GM18517 (cell line): ENCODE measurements around the gene FRMD1.

Experiments used
- ATAC-seq: cut with Tn5 transposase; IDR thresholded peaks from one replicate; pipeline ENCODE4 v1.9.1; 2021; ENCODE audit warnings: mild to moderate bottlenecking, moderate library complexity; ENCODE audit not compliant: unreplicated experiment

The FRMD1 gene

DNA sequence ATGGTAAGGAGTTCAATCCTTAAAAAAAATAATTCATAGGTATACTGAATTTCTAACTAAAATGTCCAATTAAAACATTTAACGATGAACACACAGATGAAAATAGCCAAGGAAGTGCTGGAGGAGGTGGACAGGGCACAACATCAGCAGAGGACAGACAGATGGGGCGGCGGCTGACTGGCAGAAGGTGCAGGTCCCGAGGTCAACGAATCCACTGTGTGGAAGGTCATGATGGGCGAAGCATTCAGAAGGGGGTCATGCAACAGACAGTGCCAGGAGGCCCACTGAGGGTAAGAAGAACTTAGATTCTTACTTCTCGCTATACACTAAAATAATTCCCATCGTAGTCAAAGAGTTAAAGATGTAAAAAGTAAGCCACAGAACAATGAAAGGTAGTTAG, 34.2 kb upstream of the FRMD1 start:
- ATAC-seq, result no peak

GRCh38 chr6:168111911-168112310, 32.9 kb upstream of the FRMD1 start:
- no peak for ATAC-seq

DNA sequence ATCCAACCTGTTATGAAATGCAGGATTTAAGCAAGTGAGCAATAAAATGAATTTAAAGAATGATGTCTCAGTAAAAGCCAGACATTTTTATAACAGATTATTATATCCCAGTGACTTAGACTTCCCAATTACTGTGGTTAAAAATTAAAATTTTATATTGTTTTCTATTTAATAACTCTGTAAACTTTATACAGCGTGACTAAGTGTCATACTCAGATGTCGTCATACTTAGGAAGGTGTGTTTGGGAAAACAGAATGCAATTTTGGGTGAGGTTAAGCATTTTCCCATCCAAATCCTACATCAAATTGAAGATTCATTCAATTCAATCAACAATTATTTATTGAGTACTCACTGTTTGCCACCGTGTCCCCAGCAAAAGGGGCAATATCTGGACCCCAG, 31.4 kb upstream of the FRMD1 start:
- ATAC-seq, result no peak

- ATAC-seq, result no peak
Measured at GRCh38 chr6:168109171-168109570, 30.2 kb upstream of the FRMD1 start.

- ATAC-seq, result no peak
Measured at GRCh38 chr6:168107191-168107983, 28.4 kb upstream of the FRMD1 start.

- no peak for ATAC-seq
Measured at GRCh38 chr6:168106633-168107005, 27.6 kb upstream of the FRMD1 start.

DNA sequence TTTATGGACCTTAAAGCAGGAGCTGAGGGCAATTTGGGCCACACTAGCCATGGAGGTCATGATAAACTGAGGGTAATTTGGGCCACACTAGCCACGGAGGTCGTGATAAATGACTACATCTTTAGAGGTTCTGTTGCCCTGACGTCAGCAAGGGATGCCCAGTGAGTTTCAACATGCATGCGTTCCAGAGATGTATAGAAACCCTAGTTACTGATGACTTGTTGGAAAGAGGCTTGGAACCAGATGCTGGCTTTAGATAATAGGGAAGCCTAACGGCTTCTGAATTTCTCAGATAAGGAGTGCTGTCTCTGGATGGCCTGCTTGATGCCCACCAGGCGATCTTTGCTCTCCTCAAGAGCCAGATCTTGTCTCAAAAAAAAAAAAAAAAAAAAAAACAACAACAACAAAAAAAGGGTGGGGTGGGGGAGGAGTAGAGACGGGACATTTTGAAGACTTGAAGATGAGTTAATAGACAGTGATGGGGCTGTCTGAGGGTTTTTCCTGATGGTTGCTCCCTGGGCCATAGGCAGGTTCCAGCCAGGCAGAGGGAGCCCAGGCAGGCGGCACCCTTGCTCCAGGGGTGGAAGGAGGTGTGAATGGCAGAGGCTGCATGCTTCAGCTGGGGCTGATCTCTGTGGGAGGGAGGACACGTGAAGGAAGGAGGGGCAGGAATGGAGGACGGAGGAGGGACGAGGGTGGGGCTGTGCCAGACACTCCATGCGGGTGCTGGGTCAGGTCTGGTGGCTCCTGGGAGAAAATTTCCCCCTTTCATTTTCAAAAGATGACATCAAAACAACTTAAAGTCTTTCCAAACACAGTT, 27.0 kb upstream of the FRMD1 start:
- no peak for ATAC-seq

DNA sequence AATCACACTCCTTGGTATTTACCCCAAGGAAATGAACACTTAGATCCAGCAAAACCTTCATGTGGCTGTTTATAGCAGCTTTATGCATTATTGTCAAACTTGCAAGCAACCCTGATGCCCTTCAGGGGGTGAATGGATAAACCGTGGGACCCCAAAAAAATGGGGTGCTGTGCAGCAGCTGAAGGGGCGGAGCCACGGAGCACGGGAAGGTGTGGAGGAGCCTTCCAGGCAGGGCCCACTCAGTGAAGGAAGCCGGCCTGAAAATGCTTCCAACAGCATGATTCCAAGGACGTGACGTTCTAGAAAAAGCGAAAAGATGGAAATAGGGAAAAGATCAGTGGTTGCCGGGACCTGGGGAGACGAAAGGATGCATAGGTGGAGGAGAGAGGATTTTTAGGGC, 25.6 kb upstream of the FRMD1 start:
- no peak for ATAC-seq

DNA sequence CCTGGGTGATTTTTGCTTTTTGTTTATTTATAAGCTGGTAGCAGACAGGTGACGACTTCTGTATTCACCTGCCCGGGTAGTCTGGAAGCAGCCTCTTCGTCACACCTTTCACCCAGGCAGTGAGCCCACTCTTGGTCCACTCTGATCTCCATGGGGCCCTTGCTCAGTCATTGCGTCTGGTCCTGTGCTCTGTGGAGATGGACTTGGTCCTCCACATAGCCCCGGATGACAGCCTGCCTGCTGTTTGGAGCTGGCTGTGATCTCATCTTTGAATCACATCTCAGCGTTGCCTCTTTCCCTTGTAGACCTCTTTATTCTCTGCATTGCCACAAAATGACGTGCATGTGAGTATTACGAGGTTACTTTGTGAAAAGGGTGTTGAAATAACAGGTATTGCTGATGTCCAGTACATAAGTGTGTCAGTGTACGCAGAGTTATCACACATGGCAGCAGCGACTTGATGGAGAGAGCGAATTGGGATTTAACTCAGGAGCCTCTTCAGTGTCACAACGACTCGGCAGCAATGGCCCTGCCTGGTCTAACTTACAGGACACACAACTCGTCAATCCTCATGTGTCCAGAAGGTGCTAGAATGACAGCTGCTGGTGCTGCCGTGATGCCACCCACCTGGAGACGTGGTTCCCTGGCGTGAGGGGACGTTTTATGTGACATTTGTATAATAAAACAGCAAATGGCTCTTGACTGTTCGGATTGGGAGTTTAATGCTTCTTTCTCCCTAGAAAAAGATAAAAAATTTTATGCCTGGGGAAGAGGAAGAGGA, 24.2 kb upstream of the FRMD1 start:
- no peak for ATAC-seq

DNA sequence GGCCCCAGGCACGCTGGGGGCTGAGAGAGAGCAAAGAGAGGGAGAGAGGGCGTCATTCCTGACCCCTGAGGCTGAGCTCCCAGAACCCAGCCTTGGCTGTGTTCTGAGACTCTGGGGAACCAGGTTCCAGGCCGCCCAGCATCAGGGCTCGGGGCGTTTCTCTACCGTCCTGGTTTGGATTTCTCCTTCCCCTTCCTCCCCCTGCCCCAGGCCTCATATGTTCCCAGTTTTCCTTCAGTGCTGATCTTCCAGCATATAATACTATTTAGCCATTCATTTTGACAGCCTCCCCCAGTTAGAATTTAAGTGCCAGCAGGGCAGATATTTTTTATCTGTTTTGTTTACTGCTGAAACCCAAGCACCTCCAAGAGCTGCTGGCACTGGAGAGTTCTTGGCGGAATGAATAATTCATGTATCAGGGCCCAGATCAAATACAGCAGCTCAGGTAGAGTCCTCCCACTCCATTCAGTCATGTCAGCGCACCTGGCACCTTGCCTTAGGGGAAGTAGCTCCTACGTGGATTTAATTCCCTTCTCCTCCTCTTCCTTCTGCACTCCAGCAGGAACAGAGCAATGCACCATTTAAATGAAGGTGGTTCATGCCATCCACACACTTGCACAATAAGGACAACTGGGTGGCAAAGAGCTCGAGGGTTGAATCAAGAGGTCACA, 23.4 kb upstream of the FRMD1 start:
- no peak for ATAC-seq

- ATAC-seq, result no peak
Measured at GRCh38 chr6:168101590-168102314, 22.7 kb upstream of the FRMD1 start.

- no peak for ATAC-seq
Measured at GRCh38 chr6:168100803-168101589, 22.0 kb upstream of the FRMD1 start.

DNA sequence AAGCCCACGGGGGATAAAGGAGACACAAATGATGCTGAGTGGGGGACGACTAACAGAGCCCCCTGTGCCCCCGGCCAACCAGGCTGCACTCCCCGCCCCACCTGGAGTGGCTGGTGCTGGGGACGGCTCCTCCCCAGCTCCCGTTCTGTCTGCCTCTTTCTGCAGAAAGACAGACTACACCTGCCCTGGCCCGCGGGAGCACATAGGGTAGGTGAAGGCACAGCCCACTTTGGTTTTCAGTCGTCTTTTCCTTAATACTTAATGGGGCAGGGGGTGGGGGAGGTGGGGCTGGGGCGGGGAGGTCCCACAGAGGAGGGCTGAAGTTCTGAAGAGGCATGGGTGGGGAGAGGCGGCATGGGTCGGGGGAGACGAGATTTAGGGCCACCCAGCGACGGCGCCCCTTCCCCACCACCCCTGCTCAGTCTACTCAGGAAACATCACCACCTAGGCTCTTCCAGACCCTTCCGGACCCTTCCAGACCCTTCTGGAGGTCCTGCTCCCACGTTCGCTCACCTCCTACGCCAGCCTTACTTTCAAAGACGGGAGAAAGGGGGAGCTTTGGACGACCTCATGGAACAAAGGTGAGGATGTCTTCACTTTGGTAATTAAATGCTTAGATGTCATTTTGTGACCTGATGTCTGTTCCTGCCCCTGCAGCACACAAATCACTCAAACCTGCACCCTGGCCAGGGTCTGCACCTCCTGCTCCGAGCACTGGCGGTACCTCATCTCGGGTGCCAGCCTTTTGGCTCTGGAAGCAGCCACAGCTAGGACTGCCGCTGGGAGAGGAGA, 21.2 kb upstream of the FRMD1 start:
- ATAC-seq, result no peak

- ATAC-seq, result no peak
Measured at GRCh38 chr6:168099201-168100010, 20.4 kb upstream of the FRMD1 start.

- no peak for ATAC-seq
Measured at GRCh38 chr6:168098431-168098861, 19.4 kb upstream of the FRMD1 start.

GRCh38 chr6:168097621-168098430, 18.8 kb upstream of the FRMD1 start:
- ATAC-seq, result no peak

GRCh38 chr6:168097221-168097620, 18.2 kb upstream of the FRMD1 start:
- no peak for ATAC-seq
